T-helper 1 cell treated with Interleukin-12 subunit alpha and Interleukin-12 subunit beta and Interleukin-4 antibody, amounts not matched to agents 30 ng/mL and 1 ng/mL, for 36 hours (primary cell): ENCODE measurements around the gene ERMP1. TPM values are rescaled to one million over a fixed set of nuclear protein-coding genes. Genes with fewer than 3 reads are reported as not detected.

Source experiments
- intact Hi-C: fragments of 100-400 bp; cut with micrococcal nuclease; formaldehyde crosslinking; loops from one replicate; pipeline ENCODE4 v1.15.1; 2024
- total RNA-seq: library from RNA; stranded (reverse); gene quantifications from 2 replicates; pipeline ENCODE4 v1.2.3, GENCODE V29; 2022

ERMP1 gene
- total RNA-seq, 1 donor from 2014 or later = 40.9 TPM

- intact Hi-C loops = no loop called here
Observed at GRCh38 chr9:5820425-5820824, 12.5 kb downstream of the ERMP1 start.

DNA sequence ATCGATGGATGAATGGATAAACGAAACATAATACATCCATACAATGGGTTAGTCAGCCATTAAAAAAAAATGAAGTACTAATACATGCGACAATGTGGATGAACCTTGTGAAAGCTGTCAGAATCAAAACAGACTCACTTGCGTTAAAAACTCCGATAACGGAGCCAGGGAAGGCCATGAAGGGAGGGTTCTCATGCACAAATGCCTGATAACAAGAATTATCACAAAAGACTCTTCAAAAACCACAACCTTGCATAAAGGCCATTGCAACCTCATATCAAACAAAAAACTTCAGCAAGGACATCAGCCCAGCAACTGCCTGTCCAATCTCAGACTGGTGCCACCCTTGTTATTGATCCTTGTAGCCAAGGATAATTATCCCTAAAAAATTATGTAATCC lies 13.7 kb downstream of the ERMP1 start:
- intact Hi-C loops = no loop called here

DNA sequence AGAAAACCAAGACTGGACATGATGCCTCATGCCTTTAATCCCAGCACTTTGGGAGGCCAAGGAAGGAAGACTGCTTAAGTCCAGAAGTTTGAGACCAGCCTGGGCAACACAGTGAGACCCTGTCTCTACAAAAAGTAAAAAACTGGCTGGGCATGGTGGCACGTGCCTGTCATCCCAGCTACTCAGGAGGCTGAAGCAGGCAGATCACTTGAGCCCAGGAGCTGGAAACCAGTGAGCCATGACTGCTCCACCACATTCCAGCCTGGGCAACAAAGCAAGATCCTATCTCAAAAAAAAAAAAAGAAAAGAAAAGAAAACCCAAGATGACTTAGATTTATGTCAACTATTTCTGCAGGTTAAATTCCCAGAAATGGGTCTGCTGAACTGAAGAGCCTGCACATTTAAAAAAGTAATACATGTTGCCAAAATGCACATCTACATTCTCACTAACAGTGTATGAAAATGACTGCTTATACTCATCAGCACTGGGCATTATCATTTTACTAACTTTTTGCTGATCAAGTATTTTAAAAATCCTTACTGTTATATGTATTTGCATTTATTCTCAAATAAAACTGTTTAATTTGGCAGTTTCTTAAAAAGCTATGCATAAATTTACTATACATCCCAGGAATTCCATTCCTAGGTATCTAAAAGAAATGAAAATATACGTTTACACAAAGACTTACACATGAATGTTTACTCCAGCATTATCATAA lies 14.3 kb downstream of the ERMP1 start:
- intact Hi-C loops = no loop called here

DNA sequence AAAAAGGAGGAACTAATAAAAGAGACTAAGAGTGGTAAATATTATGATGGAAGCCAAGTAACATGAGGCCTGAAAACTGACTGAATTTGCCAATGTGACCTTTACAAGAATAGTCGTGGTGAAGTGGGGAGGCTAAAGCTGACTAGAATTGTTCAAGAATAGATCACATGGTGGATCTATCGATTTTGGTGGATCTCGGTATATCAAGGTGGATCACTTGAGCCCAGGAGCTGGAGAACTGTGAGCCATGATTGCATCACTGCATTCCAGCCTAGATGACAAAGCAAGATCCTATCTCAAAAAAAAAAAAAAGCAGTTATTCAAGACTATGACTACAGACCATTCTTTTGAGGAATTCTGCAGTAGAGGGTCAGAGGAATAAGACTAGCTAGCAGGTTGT lies 15.1 kb downstream of the ERMP1 start:
- intact Hi-C loops = no loop called here

DNA sequence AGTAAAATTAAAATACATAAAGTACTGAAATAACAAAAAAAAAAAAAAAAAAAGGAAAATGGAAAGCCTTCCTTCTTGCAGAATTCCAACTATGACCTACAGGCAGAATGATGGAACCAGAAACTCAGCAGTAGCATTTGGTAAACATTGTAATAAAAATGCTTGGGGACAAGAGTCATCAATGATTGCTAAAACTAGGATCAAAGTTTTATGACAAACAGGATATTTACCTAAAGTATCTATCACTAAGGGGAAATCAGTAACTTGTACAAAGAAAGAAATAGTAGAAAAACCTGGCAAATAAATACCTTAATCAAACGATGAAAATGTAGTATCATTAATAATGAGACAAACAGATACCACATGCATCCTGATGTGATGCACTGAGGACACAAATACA lies 17.5 kb downstream of the ERMP1 start:
- intact Hi-C loops = no loop called here

GRCh38 chr9:5813824-5814223 lies 19.1 kb downstream of the ERMP1 start:
- intact Hi-C loops = no loop called here

DNA sequence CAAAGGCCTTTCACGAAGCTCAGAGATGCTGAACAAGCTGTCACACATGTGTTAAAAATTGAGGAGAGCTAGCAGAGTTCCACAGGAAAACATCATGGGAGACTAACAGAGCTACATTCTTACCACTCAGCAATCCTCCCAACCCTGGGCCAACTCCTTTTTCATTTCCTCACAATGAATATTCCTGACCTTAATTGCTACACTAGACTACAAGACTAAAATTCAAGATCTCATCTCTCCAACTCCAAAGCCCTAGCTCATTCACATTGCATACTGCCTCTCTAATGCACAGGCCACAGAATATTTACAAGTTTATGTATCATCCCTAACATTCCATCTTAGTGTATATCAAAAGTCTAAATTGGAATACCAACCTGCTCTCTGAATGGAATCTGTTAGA lies 21.2 kb downstream of the ERMP1 start:
- intact Hi-C loops = no loop called here

- intact Hi-C loops = no loop called here
Observed at GRCh38 chr9:5805478-5805877, 27.4 kb downstream of the ERMP1 start.

DNA sequence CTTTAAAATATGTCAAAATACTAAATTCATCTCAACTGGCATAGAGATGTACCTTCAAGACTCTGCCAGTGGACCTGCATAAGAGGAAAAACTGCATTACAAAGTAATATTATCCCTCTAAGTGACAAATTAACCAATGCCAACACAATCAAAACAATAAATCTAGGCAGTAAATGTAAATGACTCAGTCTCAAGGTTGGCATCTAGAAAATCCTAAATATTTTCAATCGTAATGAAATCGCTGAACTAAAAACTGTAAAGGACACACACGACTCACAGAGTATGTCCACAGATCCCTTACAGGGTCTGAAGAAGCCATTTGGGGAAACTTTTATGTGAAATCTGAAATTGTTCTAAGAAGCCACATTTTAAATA lies 31.2 kb downstream of the ERMP1 start:
- intact Hi-C loops = loop anchor here (2.0 kb wide), 1 partner anchor 205 kb away; no protein-coding TSS in a partner anchor

- intact Hi-C loops = loop anchor here (2.0 kb wide), 1 partner anchor 206 kb away; no protein-coding TSS in a partner anchor
Observed at GRCh38 chr9:5800969-5801738, 31.8 kb downstream of the ERMP1 start.

GRCh38 chr9:5800378-5800777 lies 32.5 kb downstream of the ERMP1 start:
- intact Hi-C loops = loop anchor here (2.0 kb wide), 1 partner anchor 206 kb away; no protein-coding TSS in a partner anchor

- intact Hi-C loops = loop anchor here (1.0 to 2.0 kb wide), 3 partner anchors 87 to 255 kb away; no protein-coding TSS in a partner anchor
Observed at GRCh38 chr9:5799314-5799713, 33.6 kb downstream of the ERMP1 start.

DNA sequence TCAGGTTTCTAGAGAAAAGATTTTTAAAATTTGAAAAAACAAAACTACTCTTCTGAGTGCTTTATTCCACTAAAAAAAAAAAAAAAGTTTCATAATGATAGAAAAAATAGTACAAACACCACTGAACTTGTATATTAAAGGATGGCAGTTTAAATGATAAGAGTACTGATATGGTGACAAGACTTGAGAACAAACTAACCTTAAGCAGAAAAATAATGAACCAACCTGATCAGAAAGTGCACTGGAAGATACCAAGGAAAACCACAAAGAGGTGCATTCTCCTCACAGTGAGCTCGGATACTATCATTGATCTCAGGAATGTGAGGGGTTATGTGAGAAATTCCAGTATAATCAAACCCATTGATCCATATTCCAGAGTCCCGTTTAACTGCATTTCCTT lies 34.3 kb downstream of the ERMP1 start:
- intact Hi-C loops = loop anchor here (2.0 kb wide), 1 partner anchor 100 kb away; no protein-coding TSS in a partner anchor

DNA sequence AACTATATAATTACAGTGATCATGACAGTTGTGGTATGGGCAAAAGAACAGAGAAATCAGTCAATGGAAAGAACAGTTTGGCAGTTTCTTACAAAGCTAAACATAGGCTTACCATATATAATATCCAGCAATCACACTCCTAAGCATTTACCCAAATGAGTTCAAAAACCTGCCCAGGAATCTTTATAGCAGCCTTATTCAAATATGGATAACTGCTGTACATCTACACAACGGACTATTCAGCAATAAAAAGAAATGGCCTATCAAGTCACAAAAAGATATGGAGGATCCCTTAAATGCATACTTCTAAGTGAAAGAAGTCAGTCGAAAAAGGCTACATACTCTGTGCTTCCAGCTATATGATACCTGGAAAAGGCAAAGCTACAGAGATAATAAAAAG lies 36.6 kb downstream of the ERMP1 start:
- intact Hi-C loops = no loop called here

GRCh38 chr9:5793812-5794211 lies 39.1 kb downstream of the ERMP1 start:
- intact Hi-C loops = loop anchor here (2.0 kb wide), 1 partner anchor 39 kb away; the partner anchor contains the start of gene ERMP1

DNA sequence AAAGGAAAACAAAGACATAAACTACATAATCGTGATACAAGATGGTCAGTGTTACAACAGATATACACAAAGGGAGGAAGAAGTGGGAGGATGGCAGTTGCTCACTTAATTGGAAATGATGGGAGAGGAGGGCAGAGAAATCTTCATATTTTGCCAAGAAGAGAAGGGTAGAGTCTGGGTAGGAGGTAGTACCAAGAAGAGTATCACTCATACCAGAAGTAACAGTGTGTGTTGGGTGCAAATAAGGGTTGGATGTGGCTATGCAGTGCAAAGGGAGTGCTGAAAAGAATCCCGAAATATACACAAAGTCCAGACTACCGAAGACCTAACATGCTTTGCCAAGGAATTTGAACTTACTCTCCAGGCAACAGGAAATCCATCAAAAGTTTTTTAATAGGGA lies 41.0 kb downstream of the ERMP1 start:
- intact Hi-C loops = no loop called here

GRCh38 chr9:5790923-5791322 lies 42.0 kb downstream of the ERMP1 start:
- intact Hi-C loops = no loop called here

- intact Hi-C loops = no loop called here
Observed at GRCh38 chr9:5789489-5789888, 43.4 kb downstream of the ERMP1 start.

DNA sequence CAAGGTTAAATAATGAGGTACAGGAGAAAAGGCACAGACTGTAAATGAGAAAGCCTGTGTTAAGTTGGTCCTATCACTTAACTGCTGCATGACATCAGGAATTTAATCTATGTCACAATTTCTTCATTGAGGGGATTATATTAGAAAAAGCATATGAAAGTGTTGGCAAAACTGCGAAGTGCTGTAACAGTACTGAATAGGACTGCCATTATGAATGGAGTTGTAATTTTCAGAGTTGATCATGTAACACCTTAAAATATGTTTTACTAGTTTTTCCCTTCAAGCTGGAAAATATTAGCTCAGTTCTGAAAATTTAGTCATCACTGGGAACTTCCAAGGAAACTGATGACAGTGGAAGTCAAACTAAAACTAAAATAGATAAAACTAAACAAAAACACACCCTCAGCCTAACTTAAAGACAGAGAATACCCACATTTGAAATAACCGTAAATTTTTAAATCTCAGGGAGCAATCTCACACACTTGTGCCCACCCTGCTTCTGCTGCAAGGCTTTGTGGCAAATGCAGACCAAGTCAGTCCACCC lies 45.1 kb downstream of the ERMP1 start:
- intact Hi-C loops = no loop called here

DNA sequence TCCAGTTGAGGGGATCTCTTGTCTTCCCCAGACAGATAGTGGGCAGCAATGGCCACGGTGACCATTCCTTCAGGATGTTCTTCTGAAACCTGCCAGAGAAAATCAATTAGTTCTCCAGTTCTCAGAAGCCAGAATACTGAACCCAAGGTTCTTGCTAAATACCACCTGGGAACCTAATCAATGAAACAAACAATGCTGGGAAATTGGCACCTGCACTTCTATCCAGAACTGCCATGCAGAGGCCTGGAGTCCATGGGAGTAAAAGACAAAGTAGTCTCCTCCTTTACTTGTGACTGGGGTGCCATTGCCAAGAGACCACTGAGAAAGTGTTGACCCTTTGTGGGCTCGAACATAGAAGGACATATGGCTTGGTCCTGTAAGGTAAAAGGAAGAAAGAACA lies 45.7 kb downstream of the ERMP1 start:
- intact Hi-C loops = no loop called here

- intact Hi-C loops = no loop called here
Observed at GRCh38 chr9:5786370-5787127, 46.4 kb downstream of the ERMP1 start.
